ENCODE data around the gene MYBPC1. TPM values are rescaled to one million over a fixed set of nuclear protein-coding genes. Genes with fewer than 3 reads are reported as not detected.

Gene MYBPC1
- total RNA-seq, 1 experiment from 2014 or later = not detected

GRCh38 chr12:101612160-101612916, 17.6 kb downstream of the MYBPC1 start:
- Histone ChIP-seq H3K79me2 (ENCODE audit: low read length) (no peaks in the 10 kb centered on the region), H3F3A (ENCODE audit: low read length, unreplicated experiment) (no peaks in the 10 kb centered on the region), H3K36me3 (ENCODE audit: low read depth, low read length) (no peaks in the 10 kb centered on the region), H3K27me3 (ENCODE audit: low read length) (peaks cover 27% of the 10 kb centered on the region; the same call in 1 of the 2 replicates), H3K4me1 (ENCODE audit: insufficient read depth, low read length) (peaks cover 14% of the 10 kb centered on the region), H3K9me3 (ENCODE audit: low read length) (no peaks in the 10 kb centered on the region), H3K9ac (ENCODE audit: low read length) (no peak overlapping the region), H2AFZ (ENCODE audit: low read length) (no peak overlapping the region), H3K4me2 (ENCODE audit: low read length) (no peak overlapping the region), H4K20me1 (ENCODE audit: low read length) (no peaks in the 10 kb centered on the region), H3K9me2 (replicated peaks; ENCODE audit: low read length) (no peaks in the 10 kb centered on the region), H3K27ac (ENCODE audit: low read length) (no peak overlapping the region), H3K4me3 (ENCODE audit: low read length) (no peak overlapping the region)
- TF ChIP-seq, protein P1, sequence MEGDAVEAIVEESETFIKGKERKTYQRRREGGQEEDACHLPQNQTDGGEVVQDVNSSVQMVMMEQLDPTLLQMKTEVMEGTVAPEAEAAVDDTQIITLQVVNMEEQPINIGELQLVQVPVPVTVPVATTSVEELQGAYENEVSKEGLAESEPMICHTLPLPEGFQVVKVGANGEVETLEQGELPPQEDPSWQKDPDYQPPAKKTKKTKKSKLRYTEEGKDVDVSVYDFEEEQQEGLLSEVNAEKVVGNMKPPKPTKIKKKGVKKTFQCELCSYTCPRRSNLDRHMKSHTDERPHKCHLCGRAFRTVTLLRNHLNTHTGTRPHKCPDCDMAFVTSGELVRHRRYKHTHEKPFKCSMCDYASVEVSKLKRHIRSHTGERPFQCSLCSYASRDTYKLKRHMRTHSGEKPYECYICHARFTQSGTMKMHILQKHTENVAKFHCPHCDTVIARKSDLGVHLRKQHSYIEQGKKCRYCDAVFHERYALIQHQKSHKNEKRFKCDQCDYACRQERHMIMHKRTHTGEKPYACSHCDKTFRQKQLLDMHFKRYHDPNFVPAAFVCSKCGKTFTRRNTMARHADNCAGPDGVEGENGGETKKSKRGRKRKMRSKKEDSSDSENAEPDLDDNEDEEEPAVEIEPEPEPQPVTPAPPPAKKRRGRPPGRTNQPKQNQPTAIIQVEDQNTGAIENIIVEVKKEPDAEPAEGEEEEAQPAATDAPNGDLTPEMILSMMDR (conservative IDR thresholded peaks at IDR 0.05; ENCODE audit: low read depth, low read length) = no peak
- TF ChIP-seq EZH2phosphoT487 (IDR thresholded peaks at IDR 0.05; ENCODE audit: borderline replicate concordance, low read length) (no peak), EZH2 (IDR thresholded peaks at IDR 0.05; ENCODE audit: low read length, unreplicated experiment) (no peak)
- no TSS peak for BruUV-seq (replicated peaks)
- ATAC-seq = no peak
- no peak for DNase-seq
- intact Hi-C loops (cut with micrococcal nuclease) = no loop called here
- CTCF ChIA-PET = no interaction called here
- POLR2A ChIA-PET (ENCODE audit: unreplicated experiment) = no interaction called here

DNA sequence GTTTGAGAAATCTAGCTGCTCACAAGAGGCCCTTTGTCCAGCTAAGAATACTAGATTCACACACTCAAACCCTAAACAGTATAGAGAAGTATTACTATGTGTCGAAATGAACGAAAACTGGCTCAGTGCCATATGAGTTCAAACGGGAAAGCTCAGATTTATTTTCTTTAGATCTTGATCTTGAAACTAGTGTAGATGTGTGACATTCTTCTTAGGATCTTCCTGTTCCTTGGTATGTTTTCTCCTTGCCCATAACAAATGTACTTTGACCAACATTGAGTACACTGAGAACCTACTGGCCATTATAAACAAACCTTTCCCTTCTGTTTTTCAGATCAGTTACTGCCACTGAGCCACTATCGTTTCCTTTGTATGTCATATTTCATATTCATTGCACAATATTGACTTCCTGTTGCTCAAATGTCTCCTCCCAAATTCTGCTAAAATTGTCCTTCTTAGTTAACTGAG, 21.3 kb downstream of the MYBPC1 start:
- ChIA-PET POLR2A (ENCODE audit: unreplicated experiment) (no interaction called here), CTCF (interaction anchor here (0.6 kb wide), 1 partner anchor 410 kb away, joined by 4 read pairs; no protein-coding TSS in a partner anchor)
- Histone ChIP-seq H3K27me3 (ENCODE audit: low read length) (peaks cover 28% of the 10 kb centered on the region; the same call in 1 of the 2 replicates), H3F3A (ENCODE audit: low read length, unreplicated experiment) (no peaks in the 10 kb centered on the region), H3K9me2 (replicated peaks; ENCODE audit: low read length) (no peaks in the 10 kb centered on the region), H3K36me3 (ENCODE audit: low read depth, low read length) (no peaks in the 10 kb centered on the region), H4K20me1 (ENCODE audit: low read length) (no peaks in the 10 kb centered on the region), H3K27ac (ENCODE audit: low read length) (no peak overlapping the region), H2AFZ (ENCODE audit: low read length) (no peak overlapping the region), H3K79me2 (ENCODE audit: low read length) (no peaks in the 10 kb centered on the region), H3K4me3 (ENCODE audit: low read length) (no peak overlapping the region), H3K9ac (ENCODE audit: low read length) (no peak overlapping the region), H3K4me1 (ENCODE audit: insufficient read depth, low read length) (no peaks in the 10 kb centered on the region), H3K9me3 (ENCODE audit: low read length) (no peaks in the 10 kb centered on the region), H3K4me2 (ENCODE audit: low read length) (no peak overlapping the region)
- peak; percentile 22 for DNase-seq
- ATAC-seq = no peak
- BruUV-seq (replicated peaks) = no TSS peak
- no peak for TF ChIP-seq EZH2phosphoT487 (IDR thresholded peaks at IDR 0.05; ENCODE audit: borderline replicate concordance, low read length)
- TF ChIP-seq EZH2 (IDR thresholded peaks at IDR 0.05; ENCODE audit: low read length, unreplicated experiment) = no peak
- TF ChIP-seq, protein P1 (conservative IDR thresholded peaks at IDR 0.05; ENCODE audit: low read depth, low read length) = no peak
- intact Hi-C loops (cut with micrococcal nuclease) = no loop called here
